K562 (cell line): ENCODE data around the gene TRIM25. TPM values are rescaled to one million over a fixed set of nuclear protein-coding genes. Genes with fewer than 3 reads are reported as not detected.
A peak's percentile ranks its signal among the peaks of the same experiment; 100 is the strongest.

Experiments
- ESRRB ChIP-seq: fragments of 250-450 bp; sonication (Bioruptor Pico); IDR thresholded peaks from 2 replicates; pipeline ENCODE4 v1.5.0; 2020; ENCODE audit warnings: mild to moderate bottlenecking, moderate library complexity, borderline replicate concordance
- FOXK1 ChIP-seq: sonication (generic); formaldehyde crosslinking; IDR thresholded peaks from 2 replicates; pipeline ENCODE4 v1.8.0; 2022; ENCODE audit warnings: missing genetic modification reagents, mild to moderate bottlenecking, borderline replicate concordance
- GABPB1 ChIP-seq: sonication (generic); formaldehyde crosslinking; IDR thresholded peaks from 2 replicates; pipeline ENCODE4 v1.8.0; 2022; ENCODE audit warnings: mild to moderate bottlenecking, missing genetic modification reagents
- HNRNPUL1 ChIP-seq: fragments of 200-400 bp; formaldehyde crosslinking; IDR thresholded peaks from 2 replicates; pipeline ENCODE4 v1.6.1; 2017; ENCODE audit warnings: low read length
- ILF3 ChIP-seq: fragments of 450-650 bp; IDR thresholded peaks from 2 replicates; pipeline ENCODE4 v1.6.1; 2018; ENCODE audit warnings: antibody characterized with exemption, mild to moderate bottlenecking, moderate library complexity, borderline replicate concordance
- MEF2A ChIP-seq: IDR thresholded peaks from 2 replicates; pipeline ENCODE4 v1.6.1; 2011; ENCODE audit warnings: low read depth, mild to moderate bottlenecking, low read length, moderate library complexity; ENCODE audit not compliant: control insufficient read depth
- NCOA1 ChIP-seq: fragments of 450-650 bp; IDR thresholded peaks from 2 replicates; pipeline ENCODE4 v1.6.1; 2016; ENCODE audit warnings: low read depth
- NFRKB ChIP-seq: fragments of 450-650 bp; IDR thresholded peaks from 2 replicates; pipeline ENCODE4 v1.6.1; 2016; ENCODE audit warnings: low read depth
- PHF20 ChIP-seq: fragments of 450-650 bp; IDR thresholded peaks from 2 replicates; pipeline ENCODE4 v1.6.1; 2018; ENCODE audit not compliant: partially characterized antibody
- PHTF2 ChIP-seq: fragments of 250-450 bp; sonication (Bioruptor Pico); IDR thresholded peaks from 2 replicates; pipeline ENCODE4 v1.5.0; 2021; ENCODE audit warnings: mild to moderate bottlenecking
- RCOR1 ChIP-seq, 2 experiments: IDR thresholded peaks; 2 replicates each; pipeline ENCODE4 v1.6.1; 2012; ENCODE audit warnings: low read depth in 2 of 2, low read length in 2 of 2, borderline replicate concordance in 1 of 2, improper control_type of control experiment in 1 of 2
- SNIP1 ChIP-seq: fragments of 450-650 bp; IDR thresholded peaks from 2 replicates; pipeline ENCODE4 v1.7.1; 2017; ENCODE audit warnings: low read depth, mild to moderate bottlenecking
- SNRNP70 ChIP-seq: fragments of 200-400 bp; formaldehyde crosslinking; optimal IDR thresholded peaks from 2 replicates; pipeline ENCODE3; 2017; ENCODE audit warnings: low read depth, low read length
- STAT5A ChIP-seq: IDR thresholded peaks from 2 replicates; pipeline ENCODE4 v1.6.1; 2012; ENCODE audit warnings: low read length, inconsistent platforms, borderline replicate concordance
- ZBTB1 ChIP-seq: sonication (generic); formaldehyde crosslinking; IDR thresholded peaks from 2 replicates; pipeline ENCODE4 v1.8.1; 2023; ENCODE audit warnings: missing genetic modification reagents, low read depth, mild to moderate bottlenecking, borderline replicate concordance
- ZNF445 ChIP-seq: fragments of 250-450 bp; sonication (Bioruptor Pico); IDR thresholded peaks from 2 replicates; pipeline ENCODE4 v1.4.0; 2020; ENCODE audit warnings: low read depth, mild to moderate bottlenecking, moderate library complexity
- ZNF584 ChIP-seq: fragments of 200-800 bp; sonication (Bioruptor generic); IDR thresholded peaks from 2 replicates; pipeline ENCODE4 v1.6.1; 2016; ENCODE audit warnings: low read depth, mild to moderate bottlenecking, missing genetic modification characterization, missing compliant biosample characterization
- polyA plus RNA-seq, 8 experiments: library from polyadenylated mRNA; depleted of rRNA in 4 of 8; stranded (reverse) in 5 of 8; unstranded in 3 of 8; fragments of >200 nt; fragmentation: Nextera tagmentation in 2 of 8; fragmentation: Illumina TruSeq in 1 of 8; extraction: Ambion mirVana in 2 of 8; extraction: Trizol in 1 of 8; gene quantifications; 2 replicates each; pipeline versions ENCODE4 v1.2.1 to v1.2.3, GENCODE V29; 2011 to 2014; ENCODE audit warnings: inconsistent platforms in 1 of 8, missing spikeins in 1 of 8
- total RNA-seq, 7 experiments: library from RNA; depleted of rRNA in 6 of 7; stranded (reverse); fragments of >200 nt in 6 of 7; fragmentation: Illumina TruSeq in 2 of 7; extraction: Trizol in 2 of 7; gene quantifications; 2 replicates each; pipeline versions ENCODE4 v1.2.1 to v1.2.3, GENCODE V29; 2011 to 2021; ENCODE audit warnings: low replicate concordance in 1 of 7
- TF ChIP-seq, protein P1 (sequence below): fragments of 250-450 bp; sonication (Bioruptor Pico); IDR thresholded peaks from 2 replicates; pipeline ENCODE4 v1.8.0; 2021; ENCODE audit warnings: mild to moderate bottlenecking, moderate library complexity
- TF ChIP-seq, protein P2 (sequence below): fragments of 200-800 bp; sonication (Bioruptor generic); IDR thresholded peaks from 2 replicates; pipeline ENCODE4 v1.6.1; 2016; ENCODE audit warnings: missing genetic modification characterization, missing compliant biosample characterization
- TF ChIP-seq, protein P3 (sequence below): fragments of 250-450 bp; sonication (Bioruptor Pico); IDR thresholded peaks from 2 replicates; pipeline ENCODE4 v1.8.0; 2021; ENCODE audit warnings: moderate library complexity, mild to moderate bottlenecking, inconsistent platforms

Gene TRIM25
- total and polyA plus RNA-seq, 9 of the 15 experiments (the other 6 are each of a cell fraction or from before 2014, with no cell fraction given) = 5.9 to 49.5 (median 24.5) TPM

DNA sequence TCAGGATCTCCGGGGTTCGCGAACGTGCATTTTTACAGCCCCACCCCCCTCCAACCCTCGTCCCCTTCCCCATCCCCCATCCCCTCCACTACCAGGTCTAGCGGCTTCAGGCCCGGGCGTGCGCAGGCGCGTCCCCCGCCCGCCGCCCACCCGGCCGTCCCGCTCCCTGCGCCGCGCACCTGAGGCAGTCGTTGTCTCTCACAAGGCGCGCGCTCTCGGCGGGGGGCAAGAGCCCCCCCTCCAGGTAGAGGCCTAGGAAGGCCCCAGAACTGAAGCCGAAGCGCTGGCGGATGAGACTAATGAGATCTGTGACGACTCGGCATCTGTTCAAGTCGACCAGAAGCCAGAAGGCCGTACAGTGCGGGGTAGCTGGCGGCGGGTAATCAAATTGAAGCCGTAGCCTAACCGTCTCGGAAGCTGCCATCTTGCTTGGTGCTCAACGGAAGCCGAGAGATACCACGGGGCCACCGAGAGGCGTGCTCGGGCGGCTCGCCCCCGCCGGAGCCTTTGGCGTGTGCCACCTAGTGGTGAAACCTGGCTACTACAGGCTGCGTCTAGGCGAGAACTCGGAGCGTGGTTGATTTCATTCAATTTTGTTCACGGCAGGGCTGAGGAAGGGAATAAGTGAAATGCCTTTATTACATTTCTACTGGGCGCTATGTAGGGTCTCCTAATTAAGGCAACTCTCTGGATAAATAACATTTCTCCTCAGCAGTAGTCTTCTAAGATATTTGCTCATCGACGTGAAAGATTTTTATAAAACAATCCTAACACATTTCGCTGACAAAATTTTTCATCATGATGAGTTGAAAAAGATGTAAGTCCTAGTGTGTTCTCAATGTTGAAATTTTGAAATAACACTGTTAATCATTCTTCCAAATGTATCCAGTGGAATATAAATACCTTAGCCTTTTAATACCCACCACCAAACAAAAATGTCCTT lies 47.0 kb upstream of the TRIM25 start, which contains the start of gene COIL (continued):
- TF ChIP-seq PHTF2 (CRISPR knock-in tag) (no peak), ZNF584 (CRISPR knock-in tag) (no peak), SNRNP70 (no peak), ESRRB (CRISPR knock-in tag) (no peak), PHF20 (peak; percentile 90), GABPB1 (CRISPR knock-in tag) (peak; percentile 81), NCOA1 (0 out of 2 replicates have a peak, but pooled peaks have one; percentile 27), SNIP1 (no peak), HNRNPUL1 (no peak), MEF2A (no peak), STAT5A (peak; percentile 42; the same call in 1 of the 2 replicates), NFRKB (peak; percentile 94), RCOR1 (IDR thresholded peaks at IDR 0.05; ENCODE audit: borderline replicate concordance in 1 of 2, low read depth in 2 of 2, low read length in 2 of 2) (peak in 1 of 2 experiments; percentile 49; a peak in 1 of 4 replicates), ILF3 (peak; percentile 29; the same call in 1 of the 2 replicates), ZNF445 (no peak), ZBTB1 (CRISPR knock-in tag) (0 out of 2 replicates have a peak, but pooled peaks have one; percentile 34), FOXK1 (CRISPR knock-in tag) (0 out of 2 replicates have a peak, but pooled peaks have one; percentile 43)
- TF ChIP-seq, protein P1, sequence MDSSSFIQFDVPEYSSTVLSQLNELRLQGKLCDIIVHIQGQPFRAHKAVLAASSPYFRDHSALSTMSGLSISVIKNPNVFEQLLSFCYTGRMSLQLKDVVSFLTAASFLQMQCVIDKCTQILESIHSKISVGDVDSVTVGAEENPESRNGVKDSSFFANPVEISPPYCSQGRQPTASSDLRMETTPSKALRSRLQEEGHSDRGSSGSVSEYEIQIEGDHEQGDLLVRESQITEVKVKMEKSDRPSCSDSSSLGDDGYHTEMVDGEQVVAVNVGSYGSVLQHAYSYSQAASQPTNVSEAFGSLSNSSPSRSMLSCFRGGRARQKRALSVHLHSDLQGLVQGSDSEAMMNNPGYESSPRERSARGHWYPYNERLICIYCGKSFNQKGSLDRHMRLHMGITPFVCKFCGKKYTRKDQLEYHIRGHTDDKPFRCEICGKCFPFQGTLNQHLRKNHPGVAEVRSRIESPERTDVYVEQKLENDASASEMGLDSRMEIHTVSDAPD = no peak
- TF ChIP-seq, protein P2, sequence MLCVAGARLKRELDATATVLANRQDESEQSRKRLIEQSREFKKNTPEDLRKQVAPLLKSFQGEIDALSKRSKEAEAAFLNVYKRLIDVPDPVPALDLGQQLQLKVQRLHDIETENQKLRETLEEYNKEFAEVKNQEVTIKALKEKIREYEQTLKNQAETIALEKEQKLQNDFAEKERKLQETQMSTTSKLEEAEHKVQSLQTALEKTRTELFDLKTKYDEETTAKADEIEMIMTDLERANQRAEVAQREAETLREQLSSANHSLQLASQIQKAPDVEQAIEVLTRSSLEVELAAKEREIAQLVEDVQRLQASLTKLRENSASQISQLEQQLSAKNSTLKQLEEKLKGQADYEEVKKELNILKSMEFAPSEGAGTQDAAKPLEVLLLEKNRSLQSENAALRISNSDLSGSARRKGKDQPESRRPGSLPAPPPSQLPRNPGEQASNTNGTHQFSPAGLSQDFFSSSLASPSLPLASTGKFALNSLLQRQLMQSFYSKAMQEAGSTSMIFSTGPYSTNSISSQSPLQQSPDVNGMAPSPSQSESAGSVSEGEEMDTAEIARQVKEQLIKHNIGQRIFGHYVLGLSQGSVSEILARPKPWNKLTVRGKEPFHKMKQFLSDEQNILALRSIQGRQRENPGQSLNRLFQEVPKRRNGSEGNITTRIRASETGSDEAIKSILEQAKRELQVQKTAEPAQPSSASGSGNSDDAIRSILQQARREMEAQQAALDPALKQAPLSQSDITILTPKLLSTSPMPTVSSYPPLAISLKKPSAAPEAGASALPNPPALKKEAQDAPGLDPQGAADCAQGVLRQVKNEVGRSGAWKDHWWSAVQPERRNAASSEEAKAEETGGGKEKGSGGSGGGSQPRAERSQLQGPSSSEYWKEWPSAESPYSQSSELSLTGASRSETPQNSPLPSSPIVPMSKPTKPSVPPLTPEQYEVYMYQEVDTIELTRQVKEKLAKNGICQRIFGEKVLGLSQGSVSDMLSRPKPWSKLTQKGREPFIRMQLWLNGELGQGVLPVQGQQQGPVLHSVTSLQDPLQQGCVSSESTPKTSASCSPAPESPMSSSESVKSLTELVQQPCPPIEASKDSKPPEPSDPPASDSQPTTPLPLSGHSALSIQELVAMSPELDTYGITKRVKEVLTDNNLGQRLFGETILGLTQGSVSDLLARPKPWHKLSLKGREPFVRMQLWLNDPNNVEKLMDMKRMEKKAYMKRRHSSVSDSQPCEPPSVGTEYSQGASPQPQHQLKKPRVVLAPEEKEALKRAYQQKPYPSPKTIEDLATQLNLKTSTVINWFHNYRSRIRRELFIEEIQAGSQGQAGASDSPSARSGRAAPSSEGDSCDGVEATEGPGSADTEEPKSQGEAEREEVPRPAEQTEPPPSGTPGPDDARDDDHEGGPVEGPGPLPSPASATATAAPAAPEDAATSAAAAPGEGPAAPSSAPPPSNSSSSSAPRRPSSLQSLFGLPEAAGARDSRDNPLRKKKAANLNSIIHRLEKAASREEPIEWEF = no peak
- TF ChIP-seq, protein P3, sequence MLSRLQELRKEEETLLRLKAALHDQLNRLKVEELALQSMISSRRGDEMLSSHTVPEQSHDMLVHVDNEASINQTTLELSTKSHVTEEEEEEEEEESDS (CRISPR knock-in tag) = no peak
